ENCODE measurements around the gene RAP2C. TPM values are rescaled to one million over a fixed set of nuclear protein-coding genes. Genes with fewer than 3 reads are reported as not detected.
"Not testable (repeated sequence)": the region's sequence is repeated elsewhere in the genome, so short reads cannot be mapped to it uniquely, and the experiment has no call there.

The RAP2C gene
- total RNA-seq, 2 donors from 2014 or later = 20.6 to 25.4 TPM

- DNase-seq (no peak), ATAC-seq (peak in 1 of 2 donors; percentile 59)
- intact Hi-C loops (cut with DNase I) = no loop called here
These were observed 13.0 kb downstream of the RAP2C start for GRCh38 chrX:132206259-132206658.

DNA sequence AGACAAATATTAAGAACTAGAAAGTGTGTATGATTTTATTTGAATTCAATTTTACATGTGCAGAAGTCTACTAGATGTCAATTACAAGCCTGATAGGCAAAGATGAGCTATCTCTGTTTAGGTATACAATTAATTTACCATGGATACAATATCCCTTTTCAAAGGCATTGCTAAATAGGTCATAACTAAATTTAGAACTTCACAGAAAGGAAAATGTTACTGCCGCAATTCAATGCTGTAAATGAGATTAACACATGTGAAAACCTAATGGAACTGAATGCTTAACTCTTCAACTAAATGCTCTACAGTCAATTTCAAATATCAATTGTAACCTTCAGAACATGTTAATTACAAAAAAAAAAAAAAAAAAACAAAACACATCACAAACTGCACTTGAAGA lies 14.6 kb downstream of the RAP2C start:
- DNase-seq = no peak
- intact Hi-C loops (cut with DNase I) = no loop called here
- ATAC-seq = no peak

DNA sequence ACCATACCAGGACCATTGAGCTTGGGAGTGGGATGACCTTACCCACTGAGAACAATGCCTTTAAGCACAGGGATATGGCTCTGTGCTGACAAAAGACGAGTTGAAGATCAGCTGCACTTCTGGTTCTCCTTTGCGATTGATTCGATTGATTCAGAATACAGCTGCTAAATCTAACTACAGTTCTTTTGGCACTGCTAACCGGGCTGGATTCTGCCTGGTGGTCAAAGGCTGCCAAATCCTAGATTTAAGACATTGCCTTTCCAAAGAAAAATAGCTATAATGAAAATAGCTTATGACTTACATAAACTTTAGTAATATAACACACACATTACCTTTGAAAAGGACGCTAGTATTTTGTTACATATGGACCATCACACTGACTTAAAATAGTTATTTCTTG lies 18.3 kb downstream of the RAP2C start:
- intact Hi-C loops (cut with DNase I) = no loop called here
- DNase-seq (no peak), ATAC-seq (no peak)

DNA sequence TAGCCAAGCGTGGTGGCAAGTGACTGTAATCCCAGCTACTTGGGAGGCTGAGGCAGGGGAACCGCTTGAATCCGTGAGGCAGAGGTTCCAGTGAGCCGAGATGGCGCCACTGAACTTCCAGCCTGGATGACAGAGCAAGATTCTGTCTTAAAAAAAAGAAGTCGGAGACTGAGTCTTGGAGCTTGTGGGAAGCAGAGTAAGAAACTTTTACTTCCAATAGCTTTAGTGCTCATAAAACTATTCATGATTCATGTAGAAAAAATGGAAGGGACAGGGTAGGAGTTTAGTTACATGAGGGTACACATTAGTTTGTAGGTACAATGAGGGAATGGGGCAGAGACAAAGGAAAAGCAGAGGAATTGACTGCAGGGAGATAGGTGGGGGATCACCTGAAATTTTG lies 19.3 kb downstream of the RAP2C start:
- ATAC-seq (no peak), DNase-seq (no peak)
- intact Hi-C loops (cut with DNase I) = no loop called here

DNA sequence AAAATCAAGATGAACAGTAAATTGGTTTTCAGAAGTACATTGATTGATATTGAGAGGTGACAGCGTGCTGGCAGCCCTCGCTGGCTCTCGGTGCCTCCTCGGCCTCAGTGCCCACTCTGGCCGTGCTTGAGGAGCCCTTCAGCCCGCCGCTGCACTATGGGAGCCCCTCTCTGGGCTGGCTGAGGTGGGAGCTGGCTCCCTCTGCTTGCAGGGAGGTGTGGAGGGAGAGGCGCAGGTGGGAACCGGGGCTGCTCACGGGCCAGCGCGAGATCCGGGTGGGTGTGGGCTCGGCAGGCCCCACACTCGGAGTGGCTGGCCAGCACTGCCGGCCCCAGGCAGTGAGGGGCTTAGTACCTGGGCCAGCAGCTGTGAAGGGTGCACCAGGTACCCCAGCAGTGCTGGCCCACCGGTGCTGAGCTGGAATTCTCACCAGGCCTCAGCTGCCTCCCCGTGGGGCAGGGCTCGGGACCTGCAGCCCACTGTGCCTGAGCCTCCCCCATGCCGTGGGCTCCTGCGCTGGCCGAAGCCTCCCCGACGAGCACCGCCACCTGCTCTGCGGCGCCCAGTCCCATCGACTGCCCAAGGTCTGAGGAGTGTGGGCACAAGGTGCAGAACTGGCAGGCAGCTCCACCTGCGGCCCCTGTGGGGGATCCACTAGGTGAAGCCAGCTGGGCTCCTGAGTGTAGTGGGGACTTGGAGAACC lies 25.2 kb downstream of the RAP2C start:
- intact Hi-C loops (cut with DNase I) = no loop called here
- no peak for DNase-seq

GRCh38 chrX:132191938-132192337 lies 27.3 kb downstream of the RAP2C start:
- no peak for ATAC-seq
- intact Hi-C loops (cut with DNase I) = no loop called here
- no peak for DNase-seq

More for the DNA sequence above, 25.2 kb downstream of the RAP2C start:
- ATAC-seq = no peak

- ATAC-seq = no peak
- intact Hi-C loops (cut with DNase I) = no loop called here
- DNase-seq = no peak
These were observed 31.1 kb downstream of the RAP2C start for GRCh38 chrX:132188175-132188574.

GRCh38 chrX:132187451-132187850 lies 31.8 kb downstream of the RAP2C start:
- intact Hi-C loops (cut with DNase I) = no loop called here
- no peak for DNase-seq
- ATAC-seq = no peak

- intact Hi-C loops (cut with DNase I) = no loop called here
- ATAC-seq = no peak
- no peak for DNase-seq
These were observed 34.4 kb downstream of the RAP2C start for GRCh38 chrX:132184871-132185270.

DNA sequence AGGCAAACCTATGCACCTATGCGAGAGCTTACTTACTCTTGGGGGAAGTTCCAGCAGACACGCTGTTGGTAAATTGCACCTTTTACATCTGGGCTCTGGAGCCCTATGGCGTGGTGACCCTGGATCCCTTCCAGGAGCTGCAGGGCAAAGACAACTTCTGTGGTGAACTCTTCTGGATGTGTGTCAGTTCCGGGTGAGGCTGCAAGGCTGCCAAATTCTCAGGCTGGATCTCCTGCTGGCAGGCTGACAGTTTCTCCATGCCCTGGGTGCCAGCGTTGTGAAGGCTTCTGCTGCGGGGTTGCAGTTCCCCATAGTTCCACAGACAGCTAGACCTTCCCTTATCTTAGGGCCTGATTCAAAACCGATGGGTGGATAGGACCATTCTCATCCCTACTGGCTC lies 37.9 kb downstream of the RAP2C start:
- intact Hi-C loops (cut with DNase I) = no loop called here

GRCh38 chrX:132180929-132181328 lies 38.3 kb downstream of the RAP2C start:
- ATAC-seq (no peak), DNase-seq (no peak)
- intact Hi-C loops (cut with DNase I) = no loop called here

More for the DNA sequence above, 37.9 kb downstream of the RAP2C start:
- ATAC-seq (peak in 1 of 2 donors; percentile 33), DNase-seq (peak; percentile 20)

DNA sequence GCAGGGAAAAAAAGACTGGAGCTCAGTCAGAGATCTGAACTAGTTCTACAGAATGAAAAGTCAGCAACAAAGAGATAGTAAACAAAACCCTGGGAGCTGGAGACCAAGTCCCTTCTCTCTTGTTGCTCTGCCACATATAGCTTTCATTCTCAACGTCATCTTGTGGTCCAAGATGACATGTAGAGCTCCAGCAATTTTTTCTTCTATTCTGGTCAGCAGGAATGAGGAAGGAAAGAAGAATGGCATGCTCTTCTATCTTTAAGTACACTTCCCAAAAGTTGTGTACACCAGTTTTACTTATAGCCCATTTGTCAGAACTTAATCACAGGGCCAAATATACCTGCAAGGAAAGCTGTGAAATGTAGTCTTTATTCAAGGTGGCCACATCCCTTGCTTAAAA lies 45.6 kb downstream of the RAP2C start:
- ATAC-seq (no peak), DNase-seq (no peak)
- intact Hi-C loops (cut with DNase I) = no loop called here

DNA sequence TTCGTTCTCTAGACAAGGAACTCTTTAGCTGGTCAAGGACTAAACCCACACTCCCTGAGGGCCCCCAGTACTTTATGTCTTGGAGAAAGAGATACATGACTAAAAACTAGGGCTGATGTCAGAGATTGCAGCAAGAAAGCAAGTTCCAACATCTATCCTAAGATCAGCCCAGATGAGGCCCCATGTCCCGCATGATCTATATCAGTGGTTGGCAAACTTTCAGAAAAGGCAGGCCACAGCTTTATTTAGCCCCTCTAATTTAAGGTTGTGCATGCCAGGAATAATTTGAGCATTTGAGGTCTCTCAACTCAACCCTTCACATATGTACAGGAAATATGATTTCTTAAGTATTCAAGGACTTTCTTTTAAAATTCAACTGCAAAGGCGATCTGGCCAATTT lies 47.4 kb downstream of the RAP2C start:
- intact Hi-C loops (cut with DNase I) = no loop called here
- ATAC-seq = no peak
- DNase-seq = no peak

DNA sequence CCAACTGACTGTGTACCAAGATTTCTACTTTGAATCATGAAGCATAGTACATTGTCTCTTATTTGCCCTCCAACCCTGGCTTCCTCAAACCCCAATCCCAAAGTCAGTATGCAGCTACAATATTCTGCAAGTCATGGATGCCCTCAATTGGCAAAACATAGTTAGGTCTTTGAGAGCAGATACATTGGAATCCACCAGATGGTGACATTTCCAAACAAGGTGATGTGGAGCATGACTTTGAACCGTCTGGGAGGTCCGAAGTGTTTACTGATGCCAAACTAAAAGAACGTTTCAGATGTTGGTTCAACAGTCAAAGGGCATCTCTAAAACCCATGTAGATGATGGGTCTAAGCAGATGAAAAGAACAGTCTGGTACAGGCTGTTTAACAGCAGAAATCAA lies 47.8 kb downstream of the RAP2C start:
- ATAC-seq (no peak), DNase-seq (no peak)
- intact Hi-C loops (cut with DNase I) = no loop called here

DNA sequence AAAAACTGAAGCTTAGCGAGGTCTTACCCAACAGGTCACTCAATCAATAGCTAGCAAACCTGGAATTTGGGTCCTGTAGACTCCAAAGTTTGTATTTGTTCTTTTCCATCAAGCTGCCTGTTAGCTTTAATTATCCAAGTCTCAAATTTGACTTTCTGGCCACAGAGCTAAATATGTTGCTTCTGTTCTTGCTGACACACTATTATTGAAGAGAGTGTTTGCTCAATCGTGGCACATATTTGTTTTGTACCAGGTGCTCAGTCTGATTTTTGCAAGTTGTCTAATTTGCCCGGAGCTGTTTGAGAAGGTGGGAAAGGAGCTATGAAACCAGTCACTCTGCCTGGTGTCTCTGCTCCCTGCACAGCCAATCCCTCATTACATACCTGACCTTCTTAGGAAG lies 49.7 kb downstream of the RAP2C start:
- DNase-seq (no peak), ATAC-seq (no peak)
- intact Hi-C loops (cut with DNase I) = no loop called here

DNA sequence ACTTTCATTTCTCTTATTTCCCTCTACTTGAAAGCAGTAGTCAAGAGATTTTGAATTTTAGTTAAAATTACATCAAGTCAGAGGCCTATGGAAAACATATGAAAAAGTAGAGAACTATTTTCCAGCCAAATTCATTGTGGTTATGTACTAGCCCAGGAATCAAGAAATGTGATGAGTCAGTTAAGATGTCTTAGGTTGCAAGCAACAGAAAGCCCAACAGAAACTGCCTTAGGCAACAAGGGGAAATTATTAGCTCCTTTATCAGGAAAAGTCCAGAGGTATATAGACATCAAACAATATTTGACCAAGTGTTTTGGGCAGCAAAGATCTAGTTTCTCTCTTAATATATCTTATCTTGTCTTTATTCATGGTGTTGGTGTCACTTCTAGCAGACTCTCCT lies 53.6 kb downstream of the RAP2C start:
- intact Hi-C loops (cut with DNase I) = no loop called here
- no peak for DNase-seq
- no peak for ATAC-seq

GRCh38 chrX:132165005-132165404 lies 54.2 kb downstream of the RAP2C start:
- intact Hi-C loops (cut with DNase I) = no loop called here
- DNase-seq = no peak
- no peak for ATAC-seq

GRCh38 chrX:132163094-132163493 lies 56.2 kb downstream of the RAP2C start:
- DNase-seq; intact Hi-C loops (cut with DNase I); ATAC-seq: not testable (repeated sequence)

- intact Hi-C loops (cut with DNase I) = no loop called here
- ATAC-seq (no peak), DNase-seq (no peak)
These were observed 66.1 kb downstream of the RAP2C start for GRCh38 chrX:132153166-132153565.

Measured in left cardiac atrium (tissue), 4 donors.